Stimulated activated CD8-positive, alpha-beta memory T cell treated with anti-CD3 and anti-CD28 coated beads, Interleukin-4, amount 100 ng/mL, for 48 hours (primary cell): ENCODE results near the gene MBTD1.
"Not testable (repeated sequence)": the region's sequence is repeated elsewhere in the genome, so short reads cannot be mapped to it uniquely, and the experiment has no call there.

ENCODE experiments used
- DNase-seq: peaks from one replicate; pipeline ENCODE4 v3.0.0-alpha.2; 2020

MBTD1 gene

DNA sequence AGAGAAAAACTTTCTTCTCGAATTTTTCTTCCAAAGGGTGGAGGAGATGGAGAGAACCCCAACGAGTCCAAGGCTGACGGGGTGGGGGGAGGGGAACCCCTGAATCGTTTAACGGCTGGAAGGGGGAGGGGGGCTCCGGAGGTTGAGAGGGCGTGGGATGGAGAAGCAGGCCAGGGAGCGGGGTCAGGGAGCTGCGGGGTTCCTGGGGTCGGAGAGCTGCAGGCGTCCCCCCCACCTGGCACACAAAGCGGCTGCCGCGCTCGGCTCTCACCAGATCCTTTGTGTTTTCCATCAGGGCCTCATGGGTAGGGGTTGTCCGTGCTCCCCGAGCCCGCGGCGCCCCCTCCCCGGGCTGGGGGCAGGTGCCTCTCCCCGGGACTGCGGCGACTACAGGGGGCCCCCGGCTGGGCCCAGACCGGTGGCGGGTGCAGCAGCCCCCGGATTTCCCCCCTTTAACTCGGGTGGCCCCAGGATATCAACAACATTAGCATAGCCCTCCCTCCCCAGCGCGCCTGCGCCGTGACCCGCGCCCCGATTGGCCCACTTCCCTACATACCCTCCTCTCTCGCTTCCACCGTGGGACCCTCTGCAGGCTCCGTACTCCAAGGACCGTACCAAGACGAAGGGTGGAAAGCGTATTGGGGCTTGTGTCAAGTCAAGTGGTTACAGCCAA is at the start of gene MBTD1:
Gene MBTD1 (minus strand): TSS at position 486 of the 673 bp plus-strand sequence. CDS start 34,888 bp downstream, outside the sequence.
- peak; percentile 97 for DNase-seq

DNA sequence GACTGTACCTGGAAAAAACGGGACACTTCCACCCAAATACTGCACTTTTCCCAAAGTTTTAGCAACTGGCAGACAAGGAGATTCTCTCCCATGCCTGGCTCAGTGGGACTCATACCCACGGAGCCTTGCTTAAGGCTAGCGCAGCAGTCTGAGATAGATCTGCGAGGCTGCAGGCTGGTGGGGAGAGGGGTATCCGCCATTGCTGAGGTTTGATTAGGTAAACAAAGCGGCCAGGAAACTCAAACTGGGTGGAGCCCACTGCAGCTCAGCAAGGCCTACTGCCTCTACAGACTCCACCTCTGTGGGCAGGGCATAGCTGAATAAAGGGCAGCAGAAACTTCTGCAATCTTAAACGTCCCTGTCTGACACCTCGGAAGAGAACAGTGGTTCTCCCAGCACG is 45.3 kb upstream of the MBTD1 start:
- DNase-seq, result no peak

DNA sequence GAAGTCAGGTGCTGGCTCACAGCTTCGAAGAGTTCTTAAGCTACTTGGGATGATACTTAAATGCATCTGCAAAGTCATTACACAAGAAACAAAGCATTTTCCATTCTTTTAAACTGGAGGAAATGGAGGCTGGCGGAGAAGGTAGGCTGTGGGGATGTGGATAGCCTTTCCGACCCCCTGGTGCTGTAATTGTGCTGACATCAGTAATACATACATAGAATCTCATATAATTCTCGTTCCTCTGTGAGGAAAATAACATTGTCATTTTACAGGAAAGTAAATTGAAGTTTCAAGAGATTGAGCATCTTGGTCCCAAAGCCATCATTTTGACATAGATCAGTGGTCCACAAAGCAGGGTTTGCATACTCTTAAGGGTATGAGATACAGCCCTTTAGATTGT is 40.0 kb upstream of the MBTD1 start:
- DNase-seq, result no peak

DNA sequence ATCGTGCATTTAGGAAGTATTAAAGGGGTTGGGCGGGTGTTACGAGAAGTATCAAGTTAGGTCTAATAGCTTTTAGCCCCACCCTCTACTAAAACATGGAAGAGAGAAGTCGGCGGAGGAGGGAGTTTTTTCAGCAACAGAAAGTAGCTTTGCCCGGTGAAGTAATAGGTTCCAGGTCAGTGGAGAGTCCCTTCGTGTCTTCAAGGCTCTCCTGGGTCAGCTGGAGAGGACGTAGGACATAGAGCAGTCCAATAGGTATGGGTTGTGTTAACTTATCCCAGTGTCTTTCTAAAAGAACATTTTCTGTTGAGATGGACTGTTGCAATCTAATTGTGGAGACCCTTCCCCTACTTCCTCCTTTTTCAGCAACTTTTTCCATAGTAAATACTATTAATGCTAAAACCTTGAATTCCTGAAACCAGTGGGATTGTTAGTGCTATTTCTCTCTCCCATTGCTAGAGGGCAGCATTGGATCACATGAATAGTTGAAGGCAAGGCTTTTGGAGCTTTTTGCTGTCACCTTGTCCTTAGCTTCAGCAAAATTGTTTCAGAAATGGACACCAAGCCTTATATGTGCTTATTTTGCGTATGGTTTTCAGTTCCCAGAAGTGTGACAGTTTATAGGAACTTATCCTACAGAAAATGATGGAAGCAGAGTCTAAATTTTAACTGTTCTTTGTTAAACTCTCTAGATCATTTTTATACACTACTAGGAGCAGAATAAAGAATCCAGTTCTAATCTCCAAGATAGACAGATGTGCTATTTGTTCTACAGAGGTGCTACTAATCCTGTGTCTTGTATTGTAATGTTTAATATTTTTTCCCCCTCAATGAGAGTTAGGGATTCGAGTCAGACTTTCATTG is 38.9 kb upstream of the MBTD1 start:
- DNase-seq, result no peak

DNA sequence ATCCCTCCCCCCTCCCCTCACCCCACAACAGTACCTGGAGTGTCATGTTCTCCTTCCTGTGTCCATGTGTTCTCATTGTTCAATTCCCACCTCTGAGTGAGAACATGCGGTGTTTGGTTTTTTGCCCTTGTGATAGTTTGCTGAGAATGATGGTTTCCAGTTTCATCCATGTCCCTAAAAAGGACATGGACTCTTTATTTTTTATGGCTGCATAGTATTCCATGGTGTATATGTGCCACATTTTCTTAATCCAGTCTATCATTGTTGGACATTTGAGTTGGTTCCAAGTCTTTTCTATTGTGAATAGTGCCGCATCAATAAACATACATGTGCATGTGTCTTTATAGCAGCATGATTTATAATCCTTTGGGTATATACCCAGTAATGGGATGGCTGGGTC is 34.5 kb upstream of the MBTD1 start:
- not testable (repeated sequence) for DNase-seq

DNA sequence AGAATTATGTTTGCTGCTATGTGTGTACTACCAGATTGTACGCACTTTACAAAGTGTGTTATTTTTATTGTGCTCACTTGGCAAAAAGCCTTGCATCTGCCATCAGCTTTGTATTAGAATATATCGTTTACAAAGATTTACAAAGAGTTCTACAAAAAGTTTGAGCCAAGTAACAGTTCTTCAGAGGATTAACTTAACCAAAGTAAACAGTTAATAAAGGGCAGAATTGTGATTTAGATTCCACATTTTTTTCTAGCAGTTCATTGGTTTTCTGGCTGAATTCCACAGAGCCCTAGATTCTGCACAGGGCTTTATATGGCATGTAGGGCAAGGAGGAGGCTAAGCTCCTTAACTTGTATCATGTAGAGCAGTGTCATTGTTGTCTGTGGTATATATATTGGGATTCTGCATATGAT is 29.9 kb upstream of the MBTD1 start:
- no peak for DNase-seq

DNA sequence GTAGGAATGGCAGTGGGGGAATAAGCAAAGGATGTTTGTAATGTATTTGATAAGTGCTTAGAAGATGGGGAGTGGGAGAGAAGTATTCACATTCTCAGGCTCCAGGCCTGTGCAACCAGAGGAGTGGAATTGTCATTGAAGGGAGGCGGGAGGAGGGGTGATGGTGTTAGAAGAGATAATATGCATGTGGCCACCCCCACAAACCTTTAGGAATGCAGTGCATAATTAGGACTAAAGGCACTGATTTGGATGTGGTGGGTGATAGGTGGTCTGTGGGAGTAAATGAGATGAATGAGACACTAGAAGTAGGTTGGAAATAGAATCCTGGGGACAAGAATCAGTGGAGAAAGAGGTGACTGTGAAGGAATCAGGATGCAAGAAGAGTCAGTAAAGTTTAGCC is 27.6 kb upstream of the MBTD1 start:
- DNase-seq, result no peak

DNA sequence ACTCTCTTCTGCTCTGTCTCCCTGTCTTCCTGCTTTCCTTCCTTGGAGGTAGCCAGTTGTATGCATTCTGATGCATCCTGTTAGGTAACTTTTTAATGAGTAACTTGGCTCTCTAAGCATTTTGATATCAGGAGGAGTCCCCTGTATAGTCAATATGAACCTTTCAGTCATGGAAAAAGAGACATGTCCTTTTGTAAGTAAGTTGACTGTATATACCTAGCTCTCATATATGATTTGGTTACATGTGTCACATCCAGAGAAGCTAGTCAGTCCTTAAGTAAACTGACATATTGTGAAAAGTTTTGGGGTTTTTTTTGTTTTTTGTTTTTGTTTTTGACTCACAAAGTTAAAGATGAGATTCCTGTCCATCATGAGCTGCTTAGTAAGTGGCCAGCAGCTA is 19.3 kb upstream of the MBTD1 start:
- DNase-seq, result no peak

DNA sequence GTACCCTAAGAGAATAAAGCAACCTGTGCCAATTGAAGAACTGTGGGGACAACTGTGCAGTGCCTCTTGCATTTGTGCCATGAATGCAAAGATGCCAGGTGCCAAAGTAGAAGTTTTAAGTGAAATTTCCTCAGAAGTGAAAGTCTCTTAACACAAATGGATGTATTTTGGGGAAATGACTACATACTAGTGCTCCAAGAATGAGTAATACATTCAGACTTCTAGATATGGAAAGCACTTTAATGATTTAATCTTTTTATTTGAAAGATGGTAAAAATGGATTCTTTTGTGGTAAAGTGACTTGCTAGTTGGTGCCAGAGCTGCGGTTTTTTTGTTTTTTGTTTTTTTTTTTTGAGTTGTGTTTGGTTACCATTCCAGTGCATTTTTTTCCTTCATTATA is 15.5 kb upstream of the MBTD1 start:
- no peak for DNase-seq

DNA sequence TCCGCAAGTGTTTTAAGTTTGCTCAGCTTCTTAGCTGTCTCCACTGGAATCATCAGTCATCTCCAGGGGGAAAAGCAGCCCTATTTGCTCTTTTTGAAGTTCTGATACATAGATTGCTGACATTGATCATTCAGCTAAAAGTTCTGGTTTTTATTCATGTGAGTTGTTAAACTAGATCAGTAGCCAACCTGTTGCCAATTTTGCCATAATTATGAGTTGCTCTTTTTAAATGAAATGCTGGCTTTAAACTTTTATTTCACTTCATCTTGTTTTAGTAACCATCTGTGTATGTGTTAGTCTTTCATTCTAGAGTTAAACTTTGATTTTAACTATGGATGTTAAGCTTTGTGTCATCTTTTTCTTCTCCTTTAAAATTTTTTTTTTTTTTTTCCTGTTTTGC is 13.0 kb upstream of the MBTD1 start:
- no peak for DNase-seq

DNA sequence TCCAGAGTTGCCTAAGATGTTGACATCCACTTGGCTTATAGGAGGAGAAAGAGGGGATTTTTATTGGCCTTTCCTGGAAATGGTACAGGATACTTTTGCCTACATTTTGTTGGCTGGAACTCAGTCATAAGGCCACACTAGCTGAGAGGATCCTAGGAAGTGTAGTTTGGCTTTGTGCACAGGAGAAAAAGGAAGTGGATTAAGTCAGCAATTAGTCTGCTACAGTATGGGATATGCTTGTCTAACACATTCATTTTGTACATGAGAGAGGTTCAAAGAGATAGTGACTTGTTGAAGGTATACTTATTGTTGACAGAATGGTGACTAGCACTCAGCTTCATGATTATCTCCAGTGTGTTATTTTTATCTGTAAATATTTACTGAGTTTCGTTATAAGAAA is 10.8 kb upstream of the MBTD1 start:
- no peak for DNase-seq

DNA sequence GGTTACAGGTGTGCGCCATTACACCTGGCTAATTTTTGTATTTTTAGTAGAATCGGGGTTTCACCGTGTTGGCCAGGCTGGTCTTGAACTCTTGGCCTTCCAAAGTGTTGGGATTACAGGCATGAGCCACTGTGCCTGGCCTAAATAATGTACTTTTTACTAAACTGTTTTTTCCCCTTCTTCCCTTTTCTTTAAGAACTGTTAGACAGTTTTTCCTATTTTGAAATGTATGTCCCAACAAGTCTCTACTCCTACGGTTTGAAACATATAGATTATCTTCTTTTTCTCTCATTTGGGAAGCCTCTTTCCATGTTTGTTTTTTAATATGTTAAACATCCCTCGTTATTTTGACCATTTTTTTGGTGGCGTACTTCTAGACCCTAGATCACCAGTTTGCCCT is 10.1 kb upstream of the MBTD1 start:
- DNase-seq, result no peak

DNA sequence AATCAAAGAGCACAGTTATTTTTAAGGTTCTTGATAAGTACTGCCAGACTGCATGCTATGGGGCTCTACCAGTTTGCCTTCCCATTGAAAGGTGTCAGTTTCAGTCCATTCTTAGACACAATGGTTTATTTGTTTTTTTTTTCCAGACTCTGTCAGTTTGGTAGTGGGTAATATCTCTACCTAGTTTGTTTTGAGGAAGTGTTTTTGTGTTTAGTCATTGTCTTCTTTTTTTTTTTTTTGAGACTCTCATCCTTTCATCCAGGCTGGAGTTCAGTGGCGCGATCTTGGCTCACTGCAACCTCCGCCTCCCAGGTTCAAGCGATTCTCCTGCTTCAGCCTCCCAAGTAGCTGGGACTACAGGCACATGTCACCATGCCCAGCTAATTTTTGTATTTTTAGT is 4.6 kb upstream of the MBTD1 start:
- DNase-seq, result not testable (repeated sequence)

DNA sequence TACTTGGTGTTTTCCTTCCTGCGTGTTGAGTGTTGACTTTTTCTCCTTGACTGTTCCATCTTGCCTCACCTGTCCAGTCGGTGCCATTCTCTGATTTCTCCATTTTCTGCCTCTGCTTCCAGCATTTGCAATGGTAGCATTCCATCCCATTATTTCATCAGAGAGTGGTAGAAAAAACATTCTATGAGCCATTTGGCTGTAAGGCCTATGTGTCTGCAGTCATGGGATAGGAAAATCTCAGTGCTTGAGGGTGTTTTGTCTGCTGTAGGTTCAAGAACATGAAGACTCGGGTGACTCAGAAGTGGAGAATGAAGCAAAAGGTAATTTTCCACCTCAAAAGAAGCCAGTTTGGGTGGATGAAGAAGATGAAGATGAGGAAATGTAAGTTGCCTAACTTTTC is 3.2 kb upstream of the MBTD1 start:
- DNase-seq, result no peak

DNA sequence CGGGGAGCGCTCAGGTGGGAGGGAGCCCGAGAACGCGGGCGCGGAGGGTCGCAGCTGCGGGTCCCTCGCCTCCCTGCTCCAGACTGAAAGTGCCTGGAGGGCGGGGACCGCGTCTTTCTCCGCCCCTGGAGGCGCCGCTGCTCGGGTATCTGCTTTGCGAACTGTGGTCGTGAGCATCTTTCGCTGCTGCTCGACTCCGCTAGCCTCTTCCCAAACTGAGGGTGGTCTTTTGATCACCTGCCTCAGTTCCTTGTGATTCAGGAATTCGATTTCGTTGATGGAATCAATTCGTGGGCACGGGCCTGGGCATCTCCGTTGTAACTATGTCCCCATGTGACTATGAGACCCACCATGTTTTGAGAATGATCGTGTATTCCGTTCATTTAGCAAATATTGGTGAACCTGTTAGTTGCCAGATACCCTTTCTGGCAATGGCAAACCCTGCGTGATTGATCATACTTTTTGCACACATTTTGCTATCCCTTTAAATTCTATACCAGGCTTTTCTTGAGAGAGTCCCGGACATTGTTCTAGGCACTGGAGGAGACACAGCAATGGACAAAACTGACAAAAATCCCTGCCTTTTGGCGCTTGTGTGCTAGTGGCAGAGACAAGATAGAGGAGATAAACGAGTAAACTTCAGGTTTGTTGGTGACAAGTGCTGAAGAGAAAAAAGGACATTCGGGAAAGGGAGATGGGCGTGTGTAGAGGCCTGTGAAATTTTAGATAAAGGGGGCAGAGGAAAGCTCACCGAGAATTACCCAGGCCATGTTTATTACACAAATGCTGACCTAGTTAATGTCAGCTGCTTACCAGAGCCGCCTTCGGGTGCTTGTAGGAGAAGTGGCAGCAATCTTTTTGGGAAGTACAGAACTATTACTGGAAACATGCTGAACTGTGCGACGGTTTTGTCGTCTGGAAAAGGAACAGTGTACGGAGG is 1.4 kb upstream of the MBTD1 start:
- DNase-seq, result peak; percentile 85

DNA sequence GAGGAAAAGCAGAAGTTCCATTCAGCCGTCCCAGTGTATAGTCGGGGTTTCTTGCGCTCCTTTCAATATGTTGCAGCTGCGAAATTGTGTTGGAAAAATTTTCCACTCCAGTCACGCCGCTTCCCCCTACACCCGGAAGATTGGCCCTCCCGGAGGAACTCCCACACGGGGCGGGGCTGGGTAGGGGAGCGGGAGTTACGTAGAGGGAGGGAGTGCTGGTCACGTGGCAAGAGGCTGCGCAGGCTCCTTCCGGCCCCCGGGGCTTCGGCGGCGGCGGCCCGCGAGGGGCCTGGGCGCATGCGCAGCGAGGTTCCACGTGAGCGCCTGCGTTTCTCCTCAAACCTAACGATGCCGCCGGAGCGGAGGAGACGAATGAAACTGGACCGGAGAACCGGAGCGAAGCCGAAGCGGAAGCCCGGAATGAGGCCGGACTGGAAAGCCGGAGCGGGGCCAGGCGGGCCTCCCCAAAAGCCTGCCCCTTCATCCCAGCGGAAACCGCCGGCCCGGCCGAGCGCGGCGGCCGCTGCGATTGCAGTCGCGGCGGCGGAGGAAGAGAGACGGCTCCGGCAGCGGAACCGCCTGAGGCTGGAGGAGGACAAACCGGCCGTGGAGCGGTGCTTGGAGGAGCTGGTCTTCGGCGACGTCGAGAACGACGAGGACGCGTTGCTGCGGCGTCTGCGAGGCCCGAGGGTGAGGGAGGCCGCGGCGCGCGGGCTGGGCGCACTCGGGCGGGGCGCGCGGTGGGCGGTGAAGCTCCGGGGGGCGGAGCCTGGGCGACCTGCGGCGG is 581 bp upstream of the MBTD1 start, which contains the start of gene UTP18:
Gene UTP18 (plus strand): TSS at position 310 of the 787 bp plus-strand sequence. CDS start 39 bp downstream, at position 349.
- DNase-seq, result peak; percentile 96

DNA sequence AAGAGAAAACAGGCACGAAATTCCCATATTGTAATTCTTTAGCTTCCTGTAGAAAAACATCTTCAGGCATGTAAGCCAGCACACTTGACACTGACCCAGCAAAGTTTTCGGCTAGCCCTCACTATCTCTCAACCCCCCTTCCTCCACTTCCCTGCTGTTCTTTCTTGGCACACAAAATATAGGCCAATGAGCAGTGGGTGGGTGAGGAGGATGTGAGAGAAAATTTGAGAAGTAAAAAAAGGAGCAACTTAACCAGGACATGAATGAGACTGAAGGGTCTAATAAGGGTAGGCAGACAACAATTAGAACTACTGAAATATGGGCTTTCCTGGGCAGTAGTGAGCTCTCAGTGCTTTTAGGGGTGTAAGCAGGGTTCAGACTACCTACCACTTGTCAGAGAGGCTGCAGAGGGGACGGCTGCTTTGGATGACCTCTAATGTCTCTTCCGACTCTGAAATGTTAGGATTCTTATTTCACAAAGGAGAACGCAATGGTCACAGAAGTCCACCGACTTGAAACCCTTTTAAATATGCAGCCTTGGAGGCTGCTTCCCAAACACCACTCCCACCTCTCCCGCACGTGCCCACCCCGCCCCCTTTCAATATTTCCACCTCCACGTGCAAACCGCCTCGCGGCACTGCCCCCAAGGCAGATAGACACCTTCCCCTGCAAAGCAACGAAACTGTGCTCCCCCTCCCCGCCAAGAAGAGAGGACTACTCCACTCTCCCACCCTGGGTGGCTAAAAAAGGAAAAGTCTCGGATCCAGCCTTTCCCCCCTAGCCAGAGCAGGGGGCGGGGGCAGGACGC is 889 bp downstream of the MBTD1 start:
- peak; percentile 33 for DNase-seq

DNA sequence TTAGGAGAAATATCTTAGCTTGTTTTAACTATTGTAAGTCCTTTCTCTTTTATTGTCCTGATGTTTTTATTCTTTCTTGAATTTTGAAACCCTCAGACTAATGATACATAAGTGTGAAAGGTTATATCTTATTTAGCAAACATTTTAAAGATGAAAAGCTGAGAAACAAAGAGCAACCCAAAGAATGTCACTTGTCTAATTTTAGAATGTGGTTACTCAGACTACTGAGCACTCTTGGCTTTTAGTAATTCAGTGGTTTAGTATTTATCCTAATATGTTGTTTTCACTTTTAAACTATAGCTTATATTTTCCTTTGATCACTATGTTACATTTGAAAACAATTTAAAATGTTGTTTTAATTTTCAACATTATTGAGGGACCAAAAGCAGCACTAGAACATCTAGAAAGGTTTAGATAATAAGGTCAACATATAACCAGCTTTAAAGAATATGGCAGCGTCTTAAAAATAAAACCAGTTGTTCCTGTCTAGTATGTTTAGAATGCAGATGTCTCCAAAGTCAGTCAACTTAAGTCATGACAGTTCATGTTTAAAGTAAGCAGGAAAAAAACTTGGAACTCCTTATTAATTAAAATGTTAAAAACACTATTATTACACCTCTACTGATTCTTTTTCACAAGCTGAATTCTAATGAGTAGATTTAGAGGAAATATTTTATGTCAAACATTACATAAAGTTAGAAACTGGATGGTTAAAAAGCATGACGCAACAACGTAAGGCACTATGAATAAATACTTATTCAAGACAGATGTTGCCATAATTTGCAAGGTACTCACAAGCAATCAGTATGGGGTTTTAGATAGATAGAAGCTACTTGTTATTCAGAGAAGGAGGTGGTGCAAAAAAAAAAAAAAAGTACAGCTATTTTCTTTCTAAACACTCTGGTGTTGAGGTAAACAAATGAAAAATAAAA is 2.4 kb downstream of the MBTD1 start:
- no peak for DNase-seq

DNA sequence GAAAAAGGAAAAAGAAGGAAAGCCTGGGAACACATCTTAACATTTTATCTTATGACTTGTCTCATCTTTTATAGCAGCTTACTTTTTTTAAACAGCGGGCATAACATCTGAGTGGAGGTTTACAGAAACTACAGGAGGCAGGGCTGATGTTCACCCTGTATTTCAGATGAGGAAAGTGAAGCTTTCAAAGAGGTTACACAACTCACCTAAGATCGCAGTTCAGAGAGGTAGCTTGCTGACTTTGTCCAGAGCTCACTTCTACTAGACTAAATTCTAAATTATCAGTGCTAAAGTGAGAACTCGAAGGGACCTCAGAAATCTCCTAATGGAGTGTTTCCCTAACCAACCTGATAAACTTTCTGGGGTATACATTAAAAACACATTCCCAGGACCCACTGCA is 3.7 kb downstream of the MBTD1 start:
- DNase-seq, result no peak

DNA sequence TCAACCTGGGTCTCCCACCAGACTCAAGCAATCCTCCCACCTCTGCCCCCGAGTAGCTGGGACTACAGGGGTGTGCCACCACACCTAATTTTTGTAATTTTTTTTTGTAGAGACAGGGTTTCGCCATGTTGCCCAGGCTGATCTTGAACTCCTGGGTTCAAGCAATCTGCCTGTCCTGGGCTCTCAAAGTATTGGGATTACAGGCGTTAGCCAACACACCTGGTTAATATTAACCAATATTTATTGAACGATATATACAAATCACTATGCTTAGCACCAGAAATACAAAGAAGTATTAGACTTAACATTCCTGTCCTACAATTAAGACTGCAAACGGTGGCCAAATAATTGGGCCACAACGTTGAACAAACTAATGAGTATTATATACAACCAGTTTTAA is 4.2 kb downstream of the MBTD1 start:
- no peak for DNase-seq
